Transverse colon (tissue), 4 donors: ENCODE measurements around the gene RPUSD2. TPM values are rescaled to one million over a fixed set of nuclear protein-coding genes. Genes with fewer than 3 reads are reported as not detected.
A peak's percentile ranks its signal among the peaks of the same experiment; 100 is the strongest.

Experiments used
- DNase-seq: peaks from one replicate; pipeline ENCODE4 v3.0.0-alpha.2; 2019
- H3K27ac ChIP-seq, 4 donors: fragments of 200-600 bp; sonication (generic); 2 replicates each; pipeline ENCODE4 v1.5.1; 2016 to 2018; ENCODE audit warnings: inconsistent platforms in 4 of 4
- H3K27me3 ChIP-seq: fragments of 200-600 bp; sonication (generic); 2 replicates; pipeline ENCODE4 v1.5.1; 2017; ENCODE audit warnings: inconsistent platforms
- H3K36me3 ChIP-seq, 4 donors: fragments of 200-600 bp; sonication (generic); 2 replicates each; pipeline ENCODE4 v1.5.1; 2017 to 2019; ENCODE audit warnings: inconsistent platforms in 4 of 4
- H3K4me1 ChIP-seq, 4 donors: fragments of 200-600 bp; sonication (generic); 2 replicates each; pipeline ENCODE4 v1.5.1; 2017 to 2020; ENCODE audit warnings: inconsistent platforms in 4 of 4
- H3K4me3 ChIP-seq, 4 donors: fragments of 200-600 bp; sonication (generic); 1 replicate in 1 of 4; 2 replicates in 3 of 4; pipeline versions ENCODE4 v1.5.1 to v1.6.1; 2017 to 2019; ENCODE audit warnings: inconsistent platforms in 4 of 4
- H3K9me3 ChIP-seq, 2 donors: fragments of 200-600 bp; sonication (generic); 2 replicates each; pipeline ENCODE4 v1.5.1; 2017 to 2019; ENCODE audit warnings: inconsistent platforms in 2 of 2
- EP300 ChIP-seq: sonication (generic); formaldehyde crosslinking; IDR thresholded peaks from one replicate; pipeline ENCODE4 v1.6.1; 2017; ENCODE audit warnings: antibody characterized with exemption, low read depth
- POLR2A ChIP-seq: fragments of 450-650 bp; IDR thresholded peaks from one replicate; pipeline ENCODE4 v1.6.1; 2016; ENCODE audit warnings: antibody characterized with exemption, mild to moderate bottlenecking, moderate library complexity
- POLR2AphosphoS5 ChIP-seq, 3 donors: sonication (generic); formaldehyde crosslinking; IDR thresholded peaks; one replicate each; pipeline ENCODE4 v1.6.1; 2016; ENCODE audit warnings: antibody characterized with exemption in 3 of 3
- WGBS, 2 donors: methylation state at CpG; one replicate each; pipeline ENCODE4 v1.1.5; 2018; ENCODE audit warnings: low coverage in 1 of 2; 5-methylcytosine and 5-hydroxymethylcytosine counted together
- in situ Hi-C, 4 donors: fragments of 200-750 bp; cut with MboI; loops; one replicate each; pipeline versions ENCODE4 v1.15.0 to v1.15.1; 2017; ENCODE audit warnings: low sequenced_read_pairs in 3 of 4, low pct_ligation_motif_present in 1 of 4, low pct_unique_long_range_greater_than_20kb in 1 of 4
- intact Hi-C: fragments of 100-400 bp; cut with DNase I; formaldehyde crosslinking; loops from one replicate; pipeline ENCODE4 v1.15.1; 2023; ENCODE audit warnings: low total_unique reads
- total RNA-seq, 4 donors: library from RNA; depleted of rRNA; stranded (reverse); fragments of >200 nt; gene quantifications; one replicate each; pipeline ENCODE4 v1.1.0, GENCODE V29; 2016
- TF ChIP-seq, protein P1 (sequence below), 5 experiments: fragments of 200-600 bp in 3 of 5; fragments of 450-650 bp in 2 of 5; sonication (generic) in 3 of 5; IDR thresholded peaks; 1 replicate in 2 of 5; 2 replicates in 3 of 5; pipeline ENCODE4 v1.5.1; 2016 to 2017; ENCODE audit warnings: antibody characterized with exemption in 5 of 5, inconsistent platforms in 3 of 5, mild to moderate bottlenecking in 2 of 5, moderate library complexity in 1 of 5

RPUSD2 gene
- total RNA-seq, 4 donors from 2014 or later, result 6.7 to 19.3 (median 7.8) TPM

DNA sequence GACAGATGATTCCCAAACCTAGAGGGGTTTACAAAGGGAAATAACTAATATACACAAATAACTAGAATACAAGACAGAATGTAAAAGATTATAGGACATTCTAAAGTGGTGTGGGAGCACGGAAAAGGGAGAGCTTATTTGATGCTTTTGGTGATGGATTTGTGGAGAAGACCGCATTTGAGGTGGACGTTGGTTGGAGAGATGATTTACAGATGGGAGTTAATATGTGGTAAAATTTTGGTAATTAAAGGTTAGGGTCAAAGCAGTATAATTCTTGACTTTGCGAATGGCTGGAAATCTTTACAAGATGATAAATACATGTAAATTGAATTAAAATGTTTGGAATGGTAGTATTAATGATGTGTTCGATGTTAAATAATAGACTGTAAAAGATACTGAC is 26.1 kb downstream of the RPUSD2 start:
- peak overlapping the region in 3 of 4 donors; percentile 55 to 61 (median 59) for H3K4me3 ChIP-seq
- WGBS, 2 donors, result 27 to 32% methylated on average over 5 of the region's 5 CpGs
- TF ChIP-seq POLR2A (no peak), EP300 (no peak), POLR2AphosphoS5 (IDR thresholded peaks at IDR 0.05) (no peak)
- TF ChIP-seq, protein P1, sequence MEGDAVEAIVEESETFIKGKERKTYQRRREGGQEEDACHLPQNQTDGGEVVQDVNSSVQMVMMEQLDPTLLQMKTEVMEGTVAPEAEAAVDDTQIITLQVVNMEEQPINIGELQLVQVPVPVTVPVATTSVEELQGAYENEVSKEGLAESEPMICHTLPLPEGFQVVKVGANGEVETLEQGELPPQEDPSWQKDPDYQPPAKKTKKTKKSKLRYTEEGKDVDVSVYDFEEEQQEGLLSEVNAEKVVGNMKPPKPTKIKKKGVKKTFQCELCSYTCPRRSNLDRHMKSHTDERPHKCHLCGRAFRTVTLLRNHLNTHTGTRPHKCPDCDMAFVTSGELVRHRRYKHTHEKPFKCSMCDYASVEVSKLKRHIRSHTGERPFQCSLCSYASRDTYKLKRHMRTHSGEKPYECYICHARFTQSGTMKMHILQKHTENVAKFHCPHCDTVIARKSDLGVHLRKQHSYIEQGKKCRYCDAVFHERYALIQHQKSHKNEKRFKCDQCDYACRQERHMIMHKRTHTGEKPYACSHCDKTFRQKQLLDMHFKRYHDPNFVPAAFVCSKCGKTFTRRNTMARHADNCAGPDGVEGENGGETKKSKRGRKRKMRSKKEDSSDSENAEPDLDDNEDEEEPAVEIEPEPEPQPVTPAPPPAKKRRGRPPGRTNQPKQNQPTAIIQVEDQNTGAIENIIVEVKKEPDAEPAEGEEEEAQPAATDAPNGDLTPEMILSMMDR (IDR thresholded peaks at IDR 0.05), result no peak
- in situ Hi-C loops, result loop anchor here in 2 of 4 donors (10.0 to 25.0 kb wide), 2 partner anchors 100 to 167 kb away; partner anchors contain the start of genes C15orf62 (in 1 of the 2), GCHFR (in 1 of the 2), RAD51 (in 1 of the 2) and RMDN3 (in 1 of the 2)
- H3K36me3 ChIP-seq, result no peaks in the 10 kb centered on the region
- intact Hi-C loops, result no loop called here
- H3K27ac ChIP-seq, result no peak overlapping the region
- no peaks in the 10 kb centered on the region for H3K27me3 ChIP-seq
- H3K4me1 ChIP-seq, result peaks cover 0 to 20% (median 7%) of the 10 kb centered on the region in 4 donors
- DNase-seq, result no peak
- no peaks in the 10 kb centered on the region for H3K9me3 ChIP-seq

DNA sequence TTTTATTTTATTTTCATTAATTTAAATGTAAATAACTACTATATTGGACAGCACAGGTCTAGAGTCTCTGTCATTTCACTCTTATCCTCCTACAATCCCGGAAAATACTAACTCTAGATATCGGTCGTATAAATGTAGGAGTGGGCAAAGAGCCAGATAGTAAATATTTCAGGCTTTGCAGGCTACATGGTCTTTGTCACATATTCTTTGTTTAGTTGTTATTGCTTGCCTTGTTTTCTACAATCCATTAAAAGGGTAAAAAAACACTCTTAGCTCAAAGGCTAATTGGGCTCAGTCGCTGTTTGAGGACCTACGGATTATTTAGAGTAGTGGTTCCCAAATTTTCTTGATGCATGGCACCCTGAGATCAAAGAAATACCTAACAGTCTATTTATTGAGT is 26.7 kb downstream of the RPUSD2 start:
- Histone ChIP-seq H3K27me3 (no peaks in the 10 kb centered on the region), H3K4me3 (no peak overlapping the region), H3K9me3 (no peaks in the 10 kb centered on the region), H3K27ac (no peak overlapping the region), H3K36me3 (no peaks in the 10 kb centered on the region), H3K4me1 (peaks cover 0 to 19% (median 7%) of the 10 kb centered on the region in 4 donors)
- no peak for DNase-seq
- intact Hi-C loops (no loop called here), in situ Hi-C loops (loop anchor here in 2 of 4 donors (10.0 to 25.0 kb wide), 2 partner anchors 99 to 167 kb away; partner anchors contain the start of genes C15orf62 (in 1 of the 2), GCHFR (in 1 of the 2), RAD51 (in 1 of the 2) and RMDN3 (in 1 of the 2))
- no peak for TF ChIP-seq EP300
- 25 to 45% methylated on average over 5 of the region's 5 CpGs for WGBS, 2 donors

DNA sequence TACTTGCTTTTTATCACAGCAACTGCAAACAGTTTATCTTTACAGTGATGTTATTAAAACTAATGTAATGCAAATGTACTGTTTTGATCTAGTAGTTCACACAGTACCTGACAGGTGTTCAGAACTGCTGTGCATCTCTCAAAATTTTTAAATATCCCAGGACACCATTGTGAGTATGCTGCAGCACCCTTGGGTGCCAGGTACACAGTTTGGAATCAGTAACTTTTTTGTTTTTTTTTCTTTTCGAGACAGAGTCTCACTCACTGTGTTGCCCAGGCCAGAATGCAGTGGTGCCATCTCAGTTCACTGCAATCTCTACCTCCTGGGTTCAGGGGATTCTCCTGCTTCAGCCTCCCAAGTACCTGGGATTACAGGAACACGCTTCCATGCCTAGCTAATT is 27.9 kb downstream of the RPUSD2 start:
- WGBS, 2 donors, result 100% methylated on average over 2 of the region's 2 CpGs; no CpG with 5 or more reads in 1 of the 2 donors
- Histone ChIP-seq H3K4me1 (peaks cover 0 to 14% (median 7%) of the 10 kb centered on the region in 4 donors), H3K27me3 (no peaks in the 10 kb centered on the region), H3K4me3 (no peak overlapping the region), H3K9me3 (no peaks in the 10 kb centered on the region), H3K36me3 (no peaks in the 10 kb centered on the region), H3K27ac (no peak overlapping the region)
- intact Hi-C loops (no loop called here), in situ Hi-C loops (loop anchor here in 2 of 4 donors (10.0 to 25.0 kb wide), 2 partner anchors 98 to 165 kb away; partner anchors contain the start of genes C15orf62 (in 1 of the 2), GCHFR (in 1 of the 2), RAD51 (in 1 of the 2) and RMDN3 (in 1 of the 2))
- TF ChIP-seq EP300 (no peak), POLR2AphosphoS5 (IDR thresholded peaks at IDR 0.05) (no peak), POLR2A (no peak)
- TF ChIP-seq, protein P1 (IDR thresholded peaks at IDR 0.05), result no peak
- no peak for DNase-seq

DNA sequence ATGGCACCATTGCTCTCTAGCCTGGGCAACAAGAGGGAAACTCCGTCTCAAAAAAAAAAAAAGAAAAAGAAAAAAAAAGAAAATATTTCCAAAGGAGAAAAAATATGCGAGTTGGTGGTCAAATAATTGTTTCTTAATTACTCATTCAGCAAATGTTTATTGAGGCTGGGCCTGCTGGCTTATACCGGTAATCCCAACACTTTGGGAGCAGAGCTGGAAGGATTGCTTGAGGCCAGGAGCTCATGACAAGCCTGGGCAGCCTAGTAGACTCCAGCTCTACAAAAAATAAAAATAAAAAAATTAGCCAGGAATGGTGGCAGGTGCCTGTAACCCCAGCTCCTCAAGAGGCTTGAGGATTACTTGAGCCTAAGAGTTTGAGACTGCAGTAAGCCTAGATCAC is 29.0 kb downstream of the RPUSD2 start:
- in situ Hi-C loops (loop anchor here in 2 of 4 donors (10.0 to 25.0 kb wide), 2 partner anchors 97 to 164 kb away; partner anchors contain the start of genes C15orf62 (in 1 of the 2), GCHFR (in 1 of the 2), RAD51 (in 1 of the 2) and RMDN3 (in 1 of the 2)), intact Hi-C loops (no loop called here)
- Histone ChIP-seq H3K4me3 (no peak overlapping the region), H3K9me3 (no peaks in the 10 kb centered on the region), H3K36me3 (no peaks in the 10 kb centered on the region), H3K4me1 (peaks cover 0 to 14% (median 7%) of the 10 kb centered on the region in 4 donors), H3K27me3 (no peaks in the 10 kb centered on the region), H3K27ac (no peak overlapping the region)
- no peak for DNase-seq
- 0 to 78% methylated on average over 1 to 3 of the region's 3 CpGs for WGBS, 2 donors
- no peak for TF ChIP-seq POLR2AphosphoS5 (IDR thresholded peaks at IDR 0.05)
- no peak for TF ChIP-seq EP300
- TF ChIP-seq, protein P1 (IDR thresholded peaks at IDR 0.05), result no peak
- TF ChIP-seq POLR2A, result no peak
